GM23248 (cell line): ENCODE data around the gene VWA8. TPM values are rescaled to one million over a fixed set of nuclear protein-coding genes. Genes with fewer than 3 reads are reported as not detected.

ENCODE experiments used
- DNase-seq: peaks from one replicate; pipeline ENCODE4 v3.0.0-alpha.2; 2015
- H2AFZ ChIP-seq: fragments of 200-600 bp; sonication (generic); 2 replicates; pipeline ENCODE4 v1.6.1; 2016; ENCODE audit warnings: antibody characterized with exemption
- H3F3A ChIP-seq: fragments of 200-600 bp; sonication (generic); 2 replicates; pipeline ENCODE4 v1.6.1; 2016; ENCODE audit warnings: mild to moderate bottlenecking, antibody characterized with exemption, mixed run types; ENCODE audit not compliant: insufficient read depth
- H3K27ac ChIP-seq: fragments of 200-600 bp; sonication (generic); 2 replicates; pipeline ENCODE4 v1.5.1; 2016; ENCODE audit warnings: mild to moderate bottlenecking
- H3K27me3 ChIP-seq: fragments of 200-600 bp; sonication (generic); replicated peaks from 2 replicates; pipeline ENCODE4 v1.6.1; 2016; ENCODE audit warnings: mild to moderate bottlenecking; ENCODE audit not compliant: insufficient read depth
- H3K36me3 ChIP-seq: fragments of 200-600 bp; sonication (generic); 2 replicates; pipeline ENCODE4 v1.6.1; 2016; ENCODE audit warnings: low read depth, mild to moderate bottlenecking
- H3K4me1 ChIP-seq: fragments of 200-600 bp; sonication (generic); 2 replicates; pipeline ENCODE4 v1.6.1; 2016; ENCODE audit warnings: mild to moderate bottlenecking; ENCODE audit not compliant: insufficient read depth
- H3K4me2 ChIP-seq: fragments of 200-600 bp; sonication (generic); one replicate; pipeline ENCODE4 v1.6.1; 2016; ENCODE audit warnings: mild to moderate bottlenecking; ENCODE audit not compliant: unreplicated experiment
- H3K4me3 ChIP-seq: fragments of 200-600 bp; sonication (generic); 2 replicates; pipeline ENCODE4 v1.5.1; 2016; ENCODE audit warnings: mild to moderate bottlenecking
- H3K79me2 ChIP-seq: fragments of 200-600 bp; sonication (generic); 2 replicates; pipeline ENCODE4 v1.6.1; 2016; ENCODE audit warnings: mild to moderate bottlenecking; ENCODE audit not compliant: insufficient read depth
- H3K9ac ChIP-seq: fragments of 200-600 bp; sonication (generic); 2 replicates; pipeline ENCODE4 v1.6.1; 2016; ENCODE audit warnings: mild to moderate bottlenecking
- H3K9me2 ChIP-seq: fragments of 200-600 bp; sonication (generic); 2 replicates; pipeline ENCODE4 v1.6.1; 2016; ENCODE audit warnings: mixed run types, mild to moderate bottlenecking, moderate library complexity; ENCODE audit not compliant: insufficient read depth
- H3K9me3 ChIP-seq: fragments of 200-600 bp; sonication (generic); one replicate; pipeline ENCODE4 v1.6.1; 2017; ENCODE audit warnings: low read depth
- H4K20me1 ChIP-seq: fragments of 200-600 bp; sonication (generic); 2 replicates; pipeline ENCODE4 v1.6.0; 2016; ENCODE audit not compliant: insufficient read depth
- EZH2 ChIP-seq: fragments of 200-600 bp; sonication (generic); IDR thresholded peaks from 2 replicates; pipeline ENCODE4 v1.6.1; 2018; ENCODE audit warnings: antibody characterized with exemption, mild to moderate bottlenecking; ENCODE audit not compliant: insufficient read depth, poor library complexity, severe bottlenecking
- EZH2phosphoT487 ChIP-seq: fragments of 200-600 bp; sonication (generic); IDR thresholded peaks from 2 replicates; pipeline ENCODE4 v1.6.1; 2018; ENCODE audit warnings: antibody characterized with exemption, moderate library complexity, mild to moderate bottlenecking, low read depth; ENCODE audit not compliant: insufficient read depth
- WGBS, 2 experiments: methylation state at CpG; one replicate each; pipeline ENCODE4 v1.1.6; 2015 to 2017; ENCODE audit warnings: low lambda C conversion rate in 2 of 2, low coverage in 1 of 2; ENCODE audit errors: missing lambda C conversion rate in 2 of 2; 5-methylcytosine and 5-hydroxymethylcytosine counted together
- in situ Hi-C: fragments of 300-500 bp; cut with MboI; formaldehyde crosslinking; loops from 2 replicates; pipeline ENCODE4 v1.15.0; 2020
- polyA plus RNA-seq: library from polyadenylated mRNA; unstranded; fragments of >200 nt; fragmentation: Nextera tagmentation; extraction: Ambion mirVana; gene quantifications from 2 replicates; pipeline ENCODE4 v1.2.1, GENCODE V29; 2016
- total RNA-seq: library from RNA; depleted of rRNA; stranded (reverse); fragments of >200 nt; shearing (Covaris generic); gene quantifications from 2 replicates; pipeline ENCODE4 v1.2.3, GENCODE V29; 2014

The VWA8 gene
- total and polyA plus RNA-seq, 2 experiments from 2014 or later = 3.9 to 10.1 TPM

DNA sequence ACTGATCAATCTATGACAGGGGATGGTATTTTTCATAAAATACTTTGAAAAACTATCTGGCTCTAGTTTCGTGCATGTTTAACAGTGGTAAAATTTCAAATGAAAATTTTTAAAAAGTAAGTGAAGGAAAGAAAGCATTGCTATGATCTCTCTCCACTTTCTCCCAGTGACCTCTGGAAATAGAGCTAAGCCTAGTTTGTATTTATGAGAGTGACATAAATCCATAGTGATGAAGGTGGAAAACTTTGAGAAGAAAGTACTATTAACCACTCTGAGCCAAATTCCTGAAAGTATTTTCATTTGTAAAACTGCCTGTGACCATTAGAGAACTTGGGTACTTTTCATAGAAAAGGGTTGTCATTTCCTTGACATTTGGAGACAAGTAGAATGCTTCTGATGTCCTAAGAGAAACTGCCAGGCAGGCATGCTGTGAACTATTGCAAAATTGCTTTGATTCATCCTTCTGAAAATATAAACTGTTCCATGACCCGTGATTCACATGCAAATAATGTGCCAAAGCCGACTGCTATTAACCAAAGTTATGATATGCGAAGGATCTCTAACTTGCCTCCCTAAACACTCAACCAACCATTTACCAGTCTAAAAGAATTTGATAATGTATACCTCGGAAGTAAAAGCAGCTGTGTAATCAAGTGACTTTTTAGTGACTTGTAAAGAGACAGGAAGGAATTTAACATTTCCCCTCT, 133.2 kb downstream of the VWA8 start:
- Histone ChIP-seq H3F3A (peaks cover 12% of the 10 kb centered on the region), H3K4me2 (peak overlapping the region; percentile 61), H4K20me1 (no peaks in the 10 kb centered on the region), H3K4me1 (peaks cover 20% of the 10 kb centered on the region), H3K9me2 (no peaks in the 10 kb centered on the region), H3K4me3 (peak overlapping the region; percentile 39; the same call in 1 of the 2 replicates), H3K9ac (peak overlapping the region; percentile 37), H3K79me2 (no peaks in the 10 kb centered on the region), H2AFZ (no peak overlapping the region), H3K9me3 (no peaks in the 10 kb centered on the region), H3K27me3 (no peaks in the 10 kb centered on the region), H3K36me3 (no peaks in the 10 kb centered on the region), H3K27ac (peak overlapping the region; percentile 74)
- 2 to 3% methylated on average over 5 of the region's 5 CpGs for WGBS, 2 experiments
- in situ Hi-C loops = no loop called here
- TF ChIP-seq EZH2phosphoT487 = no peak
- TF ChIP-seq EZH2 = no peak
- DNase-seq = peak; percentile 95

DNA sequence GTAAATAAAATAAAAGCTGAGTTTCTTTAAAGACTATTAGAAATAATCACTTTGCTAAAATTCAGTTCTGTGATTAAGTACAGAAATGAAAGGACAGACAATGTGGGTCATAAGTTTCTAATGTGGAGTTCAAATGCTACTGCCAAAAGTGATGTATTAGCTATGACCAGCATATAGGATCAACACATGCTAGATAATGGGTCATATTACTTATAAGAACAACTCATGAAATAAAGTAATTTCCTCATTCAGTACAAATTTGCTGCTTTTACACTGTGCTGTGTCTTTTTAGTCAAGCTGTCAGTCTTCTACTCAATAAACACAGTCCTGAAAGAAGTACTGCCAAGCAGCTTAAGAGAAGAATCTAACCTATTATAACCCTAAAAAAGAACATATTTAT, 135.2 kb downstream of the VWA8 start:
- in situ Hi-C loops = no loop called here

GRCh38 chr13:41823476-41823875, 137.4 kb downstream of the VWA8 start:
- H3K36me3 ChIP-seq = peaks cover 5% of the 10 kb centered on the region; the same call in 1 of the 2 replicates
- peaks cover 15% of the 10 kb centered on the region for H3K4me1 ChIP-seq
- no peak for TF ChIP-seq EZH2
- TF ChIP-seq EZH2phosphoT487 = no peak
- H3K9ac ChIP-seq = no peak overlapping the region
- H3F3A ChIP-seq = peaks cover 12% of the 10 kb centered on the region
- H3K79me2 ChIP-seq = no peaks in the 10 kb centered on the region
- no peak overlapping the region for H3K4me2 ChIP-seq
- H2AFZ ChIP-seq = no peak overlapping the region
- no peak overlapping the region for H3K4me3 ChIP-seq
- no peaks in the 10 kb centered on the region for H3K9me3 ChIP-seq
- DNase-seq = no peak
- no peak overlapping the region for H3K27ac ChIP-seq
- no peaks in the 10 kb centered on the region for H4K20me1 ChIP-seq
- in situ Hi-C loops = no loop called here
- no peaks in the 10 kb centered on the region for H3K27me3 ChIP-seq
- H3K9me2 ChIP-seq = no peaks in the 10 kb centered on the region
- 94 to 96% methylated on average over 4 of the region's 4 CpGs for WGBS, 2 experiments

More for the DNA sequence above, 135.2 kb downstream of the VWA8 start:
- no peak overlapping the region for H3K9ac ChIP-seq
- H3K79me2 ChIP-seq = no peaks in the 10 kb centered on the region
- H3K27ac ChIP-seq = no peak overlapping the region
- no peak overlapping the region for H3K4me2 ChIP-seq
- no peaks in the 10 kb centered on the region for H3K9me3 ChIP-seq
- peaks cover 12% of the 10 kb centered on the region for H3F3A ChIP-seq
- H3K27me3 ChIP-seq = no peaks in the 10 kb centered on the region
- no peak for DNase-seq
- TF ChIP-seq EZH2 = no peak
- TF ChIP-seq EZH2phosphoT487 = no peak
- no peaks in the 10 kb centered on the region for H3K9me2 ChIP-seq
- no peaks in the 10 kb centered on the region for H4K20me1 ChIP-seq
- H2AFZ ChIP-seq = no peak overlapping the region
- peaks cover 20% of the 10 kb centered on the region for H3K4me1 ChIP-seq
- no peak overlapping the region for H3K4me3 ChIP-seq
- no peaks in the 10 kb centered on the region for H3K36me3 ChIP-seq

- H3F3A ChIP-seq = peaks cover 8% of the 10 kb centered on the region
- H3K4me2 ChIP-seq = no peak overlapping the region
- H3K36me3 ChIP-seq = peaks cover 5% of the 10 kb centered on the region; the same call in 1 of the 2 replicates
- no peak overlapping the region for H3K4me3 ChIP-seq
- in situ Hi-C loops = no loop called here
- DNase-seq = no peak
- H2AFZ ChIP-seq = no peak overlapping the region
- H3K27ac ChIP-seq = no peak overlapping the region
- H4K20me1 ChIP-seq = no peaks in the 10 kb centered on the region
- H3K9me2 ChIP-seq = no peaks in the 10 kb centered on the region
- no peaks in the 10 kb centered on the region for H3K79me2 ChIP-seq
- H3K4me1 ChIP-seq = peaks cover 8% of the 10 kb centered on the region
- H3K9ac ChIP-seq = no peak overlapping the region
- no peaks in the 10 kb centered on the region for H3K27me3 ChIP-seq
- TF ChIP-seq EZH2 = no peak
- no peak for TF ChIP-seq EZH2phosphoT487
- H3K9me3 ChIP-seq = no peaks in the 10 kb centered on the region
Measured at GRCh38 chr13:41822560-41822959, 138.3 kb downstream of the VWA8 start.

DNA sequence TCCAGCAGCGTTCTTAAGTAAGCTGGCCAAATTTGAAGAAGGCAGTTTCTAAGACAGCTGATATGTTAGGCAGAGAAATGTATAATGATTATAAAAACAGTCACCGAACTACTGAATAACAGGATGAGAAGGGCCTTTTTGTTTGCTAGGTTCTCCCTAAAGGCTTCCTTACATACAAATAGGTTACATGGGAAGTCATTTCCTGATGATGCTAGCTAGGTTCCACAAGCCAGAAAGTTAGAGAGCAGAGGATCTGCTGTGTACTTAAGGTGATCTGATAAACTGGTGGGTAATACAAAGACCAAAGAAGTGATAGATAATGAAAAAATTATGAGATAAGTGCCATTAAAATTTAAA, 139.7 kb downstream of the VWA8 start:
- H4K20me1 ChIP-seq = no peaks in the 10 kb centered on the region

More for the DNA sequence above, 139.7 kb downstream of the VWA8 start:
- peaks cover 5% of the 10 kb centered on the region; the same call in 1 of the 2 replicates for H3K36me3 ChIP-seq
- H3K79me2 ChIP-seq = no peaks in the 10 kb centered on the region
- DNase-seq = no peak
- no peak overlapping the region for H2AFZ ChIP-seq
- in situ Hi-C loops = no loop called here
- no peak overlapping the region for H3K9ac ChIP-seq
- H3K4me2 ChIP-seq = no peak overlapping the region
- no peak overlapping the region for H3K27ac ChIP-seq
- H3K9me3 ChIP-seq = no peaks in the 10 kb centered on the region
- TF ChIP-seq EZH2 (no peak), EZH2phosphoT487 (no peak)
- 51 to 61% methylated on average over 2 of the region's 2 CpGs for WGBS, 2 experiments
- H3K9me2 ChIP-seq = no peaks in the 10 kb centered on the region
- no peaks in the 10 kb centered on the region for H3K27me3 ChIP-seq
- no peaks in the 10 kb centered on the region for H3K4me1 ChIP-seq
- H3K4me3 ChIP-seq = no peak overlapping the region
- H3F3A ChIP-seq = no peaks in the 10 kb centered on the region
